D341Med (cell line): ENCODE results near the gene SASS6.

Experiments used
- DNase-seq: peaks from one replicate; pipeline ENCODE4 v3.0.0; 2012; ENCODE audit warnings: low spot score

SASS6 gene

GRCh38 chr1:100132566-100133477 lies at the start of gene SASS6, which contains the start of gene TRMT13:
SASS6 (minus strand) TSS chr1:100132930; CDS start chr1:100132814, 116 bp downstream.
TRMT13 (plus strand) TSS chr1:100133163; CDS start chr1:100133169, 6 bp downstream.
- peak; percentile 89 for DNase-seq

GRCh38 chr1:100178091-100178490 lies 45.4 kb upstream of the SASS6 start, which contains the start of gene LRRC39:
LRRC39 (minus strand) TSS chr1:100178256; CDS start chr1:100168516, 9,740 bp downstream.
- DNase-seq, result no peak

- DNase-seq, result no peak
Observed at GRCh38 chr1:100177295-100178041, 44.7 kb upstream of the SASS6 start.

GRCh38 chr1:100168051-100168450 lies 35.3 kb upstream of the SASS6 start:
- no peak for DNase-seq

GRCh38 chr1:100164702-100165101 lies 32.0 kb upstream of the SASS6 start:
- no peak for DNase-seq

GRCh38 chr1:100164216-100164615 lies 31.5 kb upstream of the SASS6 start:
- peak; percentile 39 for DNase-seq

- DNase-seq, result no peak
Observed at GRCh38 chr1:100162881-100163280, 30.2 kb upstream of the SASS6 start.

- no peak for DNase-seq
Observed at GRCh38 chr1:100152271-100152670, 19.5 kb upstream of the SASS6 start.

- DNase-seq, result no peak
Observed at GRCh38 chr1:100151679-100152078, 18.9 kb upstream of the SASS6 start.

GRCh38 chr1:100147875-100148274 lies 15.1 kb upstream of the SASS6 start:
- DNase-seq, result no peak

GRCh38 chr1:100146958-100147357 lies 14.2 kb upstream of the SASS6 start:
- no peak for DNase-seq

- DNase-seq, result no peak
Observed at GRCh38 chr1:100145116-100145515, 12.4 kb upstream of the SASS6 start.

GRCh38 chr1:100142343-100142742 lies 9.6 kb upstream of the SASS6 start:
- no peak for DNase-seq

GRCh38 chr1:100141192-100141591 lies 8.5 kb upstream of the SASS6 start:
- DNase-seq, result no peak

GRCh38 chr1:100137602-100138001 lies 4.9 kb upstream of the SASS6 start:
- DNase-seq, result no peak

- DNase-seq, result peak; percentile 10
Observed at GRCh38 chr1:100134872-100135271, 2.1 kb upstream of the SASS6 start.

GRCh38 chr1:100131623-100132022 lies 1.1 kb downstream of the SASS6 start:
- DNase-seq, result no peak

- no peak for DNase-seq
Observed at GRCh38 chr1:100130552-100131077, 2.1 kb downstream of the SASS6 start.

GRCh38 chr1:100127226-100127625 lies 5.5 kb downstream of the SASS6 start:
- no peak for DNase-seq

GRCh38 chr1:100122177-100122576 lies 10.6 kb downstream of the SASS6 start:
- no peak for DNase-seq

GRCh38 chr1:100115524-100115923 lies 17.2 kb downstream of the SASS6 start:
- no peak for DNase-seq

GRCh38 chr1:100109554-100110066 lies 23.1 kb downstream of the SASS6 start:
- no peak for DNase-seq
